GM23338 (cell line): ENCODE results near the gene SRD5A3. TPM values are rescaled to one million over a fixed set of nuclear protein-coding genes. Genes with fewer than 3 reads are reported as not detected.

Source experiments
- ATAC-seq: fragments of 200-7000 bp; cut with Tn5 transposase; 3 replicates; pipeline ENCODE4 v1.9.1; 2020
- DNase-seq: peaks from one replicate; pipeline ENCODE4 v3.0.0-alpha.2; 2015; ENCODE audit warnings: low spot score
- H2AFZ ChIP-seq: fragments of 200-600 bp; sonication (generic); 2 replicates; pipeline ENCODE4 v1.8.0; 2016; ENCODE audit warnings: antibody characterized with exemption, mild to moderate bottlenecking, moderate library complexity
- H3F3A ChIP-seq: fragments of 200-600 bp; sonication (generic); replicated peaks from 2 replicates; pipeline ENCODE4 v1.8.0; 2017; ENCODE audit warnings: antibody characterized with exemption, mixed run types, low read depth
- H3K27ac ChIP-seq: fragments of 200-600 bp; sonication (generic); 2 replicates; pipeline ENCODE4 v1.6.1; 2016; ENCODE audit warnings: low read depth
- H3K27me3 ChIP-seq: fragments of 200-600 bp; sonication (generic); 2 replicates; pipeline ENCODE4 v1.8.0; 2016; ENCODE audit warnings: mild to moderate bottlenecking, mixed run types, moderate library complexity; ENCODE audit not compliant: insufficient read depth
- H3K36me3 ChIP-seq: fragments of 200-600 bp; sonication (generic); 2 replicates; pipeline ENCODE4 v1.8.0; 2016; ENCODE audit warnings: mild to moderate bottlenecking; ENCODE audit not compliant: insufficient read depth
- H3K4me1 ChIP-seq: fragments of 200-600 bp; sonication (generic); 2 replicates; pipeline ENCODE4 v1.8.0; 2016; ENCODE audit warnings: mild to moderate bottlenecking, moderate library complexity; ENCODE audit not compliant: insufficient read depth
- H3K4me2 ChIP-seq: fragments of 200-600 bp; sonication (generic); 2 replicates; pipeline ENCODE4 v1.7.1; 2017; ENCODE audit warnings: mixed run types
- H3K4me3 ChIP-seq: fragments of 200-600 bp; sonication (generic); 2 replicates; pipeline ENCODE4 v1.6.1; 2016; ENCODE audit warnings: mixed run types
- H3K79me2 ChIP-seq: fragments of 200-600 bp; sonication (generic); replicated peaks from 2 replicates; pipeline ENCODE4 v1.8.0; 2017; ENCODE audit warnings: mild to moderate bottlenecking; ENCODE audit not compliant: insufficient read depth
- H3K9me2 ChIP-seq: fragments of 200-600 bp; sonication (generic); 2 replicates; pipeline ENCODE4 v1.8.0; 2017; ENCODE audit not compliant: insufficient read depth
- H4K20me1 ChIP-seq: fragments of 200-600 bp; sonication (generic); replicated peaks from 2 replicates; pipeline ENCODE4 v1.8.0; 2017; ENCODE audit warnings: mild to moderate bottlenecking; ENCODE audit not compliant: insufficient read depth
- H3K27ac Mint-ChIP-seq: 2 replicates; pipeline ENCODE4 v1.8.0; 2020; ENCODE audit warnings: inconsistent platforms, mild to moderate bottlenecking, moderate library complexity, mixed read lengths
- H3K27me3 Mint-ChIP-seq: 3 replicates; pipeline ENCODE4 v1.8.0; 2022; ENCODE audit warnings: low read depth, mild to moderate bottlenecking, moderate library complexity, mixed read lengths, inconsistent platforms; ENCODE audit not compliant: insufficient read depth, poor library complexity
- H3K36me3 Mint-ChIP-seq: 3 replicates; pipeline ENCODE4 v1.8.0; 2021; ENCODE audit warnings: low read depth, mild to moderate bottlenecking, inconsistent platforms, moderate library complexity, mixed read lengths
- H3K4me1 Mint-ChIP-seq: 3 replicates; pipeline ENCODE4 v1.8.0; 2020; ENCODE audit warnings: mild to moderate bottlenecking, inconsistent platforms, mixed read lengths
- H3K4me3 Mint-ChIP-seq: 3 replicates; pipeline ENCODE4 v1.8.0; 2021; ENCODE audit warnings: moderate library complexity, mild to moderate bottlenecking, inconsistent platforms, mixed read lengths
- H3K9me3 Mint-ChIP-seq: 3 replicates; pipeline ENCODE4 v1.8.0; 2020; ENCODE audit warnings: moderate library complexity, mild to moderate bottlenecking, inconsistent platforms, mixed read lengths
- CREB1 ChIP-seq: fragments of 250-450 bp; sonication (Bioruptor Pico); IDR thresholded peaks from 2 replicates; pipeline ENCODE4 v1.5.0; 2020; ENCODE audit warnings: low read depth, mild to moderate bottlenecking, moderate library complexity
- POLR2AphosphoS5 ChIP-seq: IDR thresholded peaks from 2 replicates; pipeline ENCODE4 v1.6.1; 2016; ENCODE audit warnings: antibody characterized with exemption, low read depth
- STAT1 ChIP-seq: IDR thresholded peaks from one replicate; pipeline ENCODE4 v1.6.1; 2016; ENCODE audit warnings: antibody characterized with exemption; ENCODE audit not compliant: unreplicated experiment
- ZNF114 ChIP-seq: fragments of 250-450 bp; sonication (Bioruptor Pico); IDR thresholded peaks from 2 replicates; pipeline ENCODE4 v1.5.0; 2020; ENCODE audit warnings: mild to moderate bottlenecking, moderate library complexity
- ZNF331 ChIP-seq: fragments of 250-450 bp; sonication (Bioruptor Pico); IDR thresholded peaks from 2 replicates; pipeline ENCODE4 v1.5.0; 2020; ENCODE audit warnings: low read depth, mild to moderate bottlenecking, moderate library complexity
- ZNF462 ChIP-seq: fragments of 250-450 bp; sonication (Bioruptor Pico); IDR thresholded peaks from 2 replicates; pipeline ENCODE4 v1.5.0; 2020; ENCODE audit warnings: mild to moderate bottlenecking, moderate library complexity
- polyA plus RNA-seq: library from polyadenylated mRNA; unstranded; fragments of >200 nt; fragmentation: Nextera tagmentation; extraction: Ambion mirVana; gene quantifications from 2 replicates; pipeline ENCODE4 v1.2.1, GENCODE V29; 2016
- total RNA-seq: library from RNA; depleted of rRNA; stranded (reverse); fragments of >200 nt; shearing (Covaris generic); gene quantifications from 2 replicates; pipeline ENCODE4 v1.2.3, GENCODE V29; 2014

The SRD5A3 gene
- total and polyA plus RNA-seq, 2 experiments from 2014 or later: 23.0 to 49.9 TPM

- Histone ChIP-seq H4K20me1 (no peaks in the 10 kb centered on the region), H2AFZ (no peak overlapping the region), H3K4me2 (no peak overlapping the region), H3K4me1 (peaks cover 14% of the 10 kb centered on the region; the same call in 1 of the 2 replicates), H3F3A (no peaks in the 10 kb centered on the region), H3K4me3 (no peak overlapping the region), H3K27ac (no peak overlapping the region), H3K27me3 (no peaks in the 10 kb centered on the region), H3K36me3 (no peaks in the 10 kb centered on the region), H3K9me2 (0 out of 2 replicates have a peak, but pooled peaks cover 5% of the 10 kb centered on the region), H3K79me2 (no peaks in the 10 kb centered on the region)
- ATAC-seq (no peak), DNase-seq (no peak)
- no peaks in the 10 kb centered on the region; the same call in 2 of the 3 replicates for H3K36me3 Mint-ChIP-seq
- H3K9me3 Mint-ChIP-seq: peaks cover 14% of the 10 kb centered on the region
- TF ChIP-seq POLR2AphosphoS5 (no peak), ZNF114 (CRISPR knock-in tag) (no peak), STAT1 (no peak), ZNF331 (no peak), ZNF462 (CRISPR knock-in tag) (no peak), CREB1 (CRISPR knock-in tag) (no peak)
- H3K4me1 Mint-ChIP-seq: peaks cover 15% of the 10 kb centered on the region
- peaks cover 4% of the 10 kb centered on the region for H3K27me3 Mint-ChIP-seq
- H3K27ac Mint-ChIP-seq: no peak overlapping the region
- no peak overlapping the region for H3K4me3 Mint-ChIP-seq
These were observed 19.4 kb upstream of the SRD5A3 start for GRCh38 chr4:55326629-55327028.

GRCh38 chr4:55329012-55329411, 17.0 kb upstream of the SRD5A3 start:
- Mint-ChIP-seq H3K4me3 (no peak overlapping the region), H3K27me3 (peaks cover 4% of the 10 kb centered on the region)
- no peak for ATAC-seq
- TF ChIP-seq STAT1: no peak
- TF ChIP-seq ZNF462 (CRISPR knock-in tag): no peak

More at GRCh38 chr4:55329012-55329411, 17.0 kb upstream of the SRD5A3 start:
- Histone ChIP-seq H3K4me3 (no peak overlapping the region), H3K4me1 (no peaks in the 10 kb centered on the region), H3K36me3 (no peaks in the 10 kb centered on the region), H4K20me1 (no peaks in the 10 kb centered on the region), H3K9me2 (peaks cover 5% of the 10 kb centered on the region; the same call in 1 of the 2 replicates), H3K4me2 (no peak overlapping the region), H3K27me3 (no peaks in the 10 kb centered on the region), H3F3A (no peaks in the 10 kb centered on the region), H2AFZ (0 out of 2 replicates have a peak overlapping the region, but pooled peaks have one; percentile 6), H3K79me2 (no peaks in the 10 kb centered on the region), H3K27ac (no peak overlapping the region)
- Mint-ChIP-seq H3K36me3 (no peaks in the 10 kb centered on the region; the same call in 2 of the 3 replicates), H3K27ac (no peak overlapping the region), H3K4me1 (no peaks in the 10 kb centered on the region; the same call in 2 of the 3 replicates), H3K9me3 (peaks cover 14% of the 10 kb centered on the region)
- no peak for DNase-seq
